C4-2B (cell line): ENCODE measurements around the gene RC3H2.
"Not testable (repeated sequence)": the region's sequence is repeated elsewhere in the genome, so short reads cannot be mapped to it uniquely, and the experiment has no call there.

Experiments used
- H3K27ac ChIP-seq: fragments of 450-650 bp; 2 replicates; pipeline ENCODE4 v1.5.1; 2017
- CTCF ChIP-seq: fragments of 450-650 bp; conservative IDR thresholded peaks from 2 replicates; pipeline ENCODE4 v1.5.1; 2017; ENCODE audit warnings: mild to moderate bottlenecking
- ZFX ChIP-seq: fragments of 450-650 bp; IDR thresholded peaks from 2 replicates; pipeline ENCODE4 v1.6.1; 2017

Gene RC3H2

GRCh38 chr9:122819791-122820489 is 85.2 kb downstream of the RC3H2 start:
- TF ChIP-seq CTCF (no peak), ZFX (no peak)
- H3K27ac ChIP-seq = peak overlapping the region; percentile 39

- TF ChIP-seq ZFX (no peak), CTCF (no peak)
- H3K27ac ChIP-seq = no peak overlapping the region
These were observed 85.8 kb downstream of the RC3H2 start for GRCh38 chr9:122819326-122819725.

GRCh38 chr9:122816163-122816867 is 88.8 kb downstream of the RC3H2 start:
- H3K27ac ChIP-seq = no peak overlapping the region
- TF ChIP-seq ZFX = no peak
- TF ChIP-seq CTCF = no peak

GRCh38 chr9:122815544-122815943 is 89.6 kb downstream of the RC3H2 start:
- TF ChIP-seq CTCF (peak; percentile 14; the same call in 1 of the 2 replicates), ZFX (no peak)
- no peak overlapping the region for H3K27ac ChIP-seq

GRCh38 chr9:122814545-122814944 is 90.6 kb downstream of the RC3H2 start:
- TF ChIP-seq ZFX = no peak
- no peak for TF ChIP-seq CTCF

GRCh38 chr9:122812736-122813135 is 92.4 kb downstream of the RC3H2 start:
- no peak overlapping the region for H3K27ac ChIP-seq
- no peak for TF ChIP-seq CTCF
- TF ChIP-seq ZFX = no peak

More at GRCh38 chr9:122814545-122814944, 90.6 kb downstream of the RC3H2 start:
- no peak overlapping the region for H3K27ac ChIP-seq

GRCh38 chr9:122810306-122810946 is 94.7 kb downstream of the RC3H2 start:
- no peak overlapping the region; the same call in 1 of the 2 replicates for H3K27ac ChIP-seq
- TF ChIP-seq ZFX = no peak
- TF ChIP-seq CTCF = peak; percentile 82

GRCh38 chr9:122809261-122809660 is 95.9 kb downstream of the RC3H2 start:
- H3K27ac ChIP-seq = not testable (repeated sequence)
